ENCODE data around the gene ZNF841.

GRCh38 chr19:52039169-52039568 lies 56.4 kb downstream of the ZNF841 start:
- TF ChIP-seq CTCF (IDR thresholded peaks at IDR 0.05) = no peak
- TF ChIP-seq POLR2A (IDR thresholded peaks at IDR 0.05) = no peak
